GM10266 (cell line): ENCODE measurements around the gene TSNAXIP1.

Experiments
- DNase-seq: peaks from one replicate; pipeline ENCODE4 v3.0.0; 2012; ENCODE audit errors: extremely low spot score
- CTCF ChIP-seq: IDR thresholded peaks from 2 replicates; pipeline ENCODE4 v1.5.1; 2012; ENCODE audit warnings: mild to moderate bottlenecking, low read depth; ENCODE audit not compliant: control insufficient read depth, insufficient read depth; ENCODE audit errors: missing control alignments

The TSNAXIP1 gene

GRCh38 chr16:67844497-67844896 lies 37.8 kb downstream of the TSNAXIP1 start:
- DNase-seq, result no peak
- TF ChIP-seq CTCF, result no peak

- TF ChIP-seq CTCF, result no peak
- DNase-seq, result peak; percentile 33
Observed at GRCh38 chr16:67845291-67846062, 38.8 kb downstream of the TSNAXIP1 start.

GRCh38 chr16:67846063-67846319 lies 39.3 kb downstream of the TSNAXIP1 start:
- DNase-seq, result no peak
- TF ChIP-seq CTCF, result no peak

- TF ChIP-seq CTCF, result no peak
- peak; percentile 97 for DNase-seq
Observed at GRCh38 chr16:67846320-67847063, 39.8 kb downstream of the TSNAXIP1 start, which contains the start of gene NUTF2. Gene NUTF2, plus strand, starts transcription at chr16:67846933. Its CDS starts 18,198 bp downstream, at chr16:67865131.

GRCh38 chr16:67847064-67847861 lies 40.6 kb downstream of the TSNAXIP1 start, which contains the start of gene CENPT:
Gene CENPT, minus strand, starts transcription at chr16:67847693. Its CDS starts 13,834 bp downstream, at chr16:67833859.
- no peak for TF ChIP-seq CTCF
- no peak for DNase-seq

GRCh38 chr16:67848118-67848517 lies 41.4 kb downstream of the TSNAXIP1 start:
- TF ChIP-seq CTCF, result no peak
- DNase-seq, result no peak
